HG02884 (cell line): ENCODE measurements around the gene NUPR1.
"Not testable (repeated sequence)": the region's sequence is repeated elsewhere in the genome, so short reads cannot be mapped to it uniquely, and the experiment has no call there.

ENCODE experiments used
- ATAC-seq: cut with Tn5 transposase; IDR thresholded peaks from one replicate; pipeline ENCODE4 v1.9.1; 2021; ENCODE audit warnings: mild to moderate bottlenecking, moderate library complexity; ENCODE audit not compliant: unreplicated experiment

NUPR1 gene

GRCh38 chr16:28527985-28528384 is 10.8 kb downstream of the NUPR1 start:
- no peak for ATAC-seq

GRCh38 chr16:28527100-28527785 is 11.5 kb downstream of the NUPR1 start:
- ATAC-seq: not testable (repeated sequence)

- no peak for ATAC-seq
Measured at GRCh38 chr16:28526201-28527099, 12.3 kb downstream of the NUPR1 start.

- no peak for ATAC-seq
Measured at GRCh38 chr16:28524681-28525171, 14.0 kb downstream of the NUPR1 start.

- no peak for ATAC-seq
Measured at GRCh38 chr16:28522792-28523191, 16.0 kb downstream of the NUPR1 start.

- no peak for ATAC-seq
Measured at GRCh38 chr16:28521436-28521835, 17.3 kb downstream of the NUPR1 start.

- no peak for ATAC-seq
Measured at GRCh38 chr16:28520672-28521071, 18.1 kb downstream of the NUPR1 start.

GRCh38 chr16:28514246-28514645 is 24.5 kb downstream of the NUPR1 start:
- ATAC-seq: no peak

GRCh38 chr16:28513484-28514181 is 25.1 kb downstream of the NUPR1 start:
- no peak for ATAC-seq

GRCh38 chr16:28511801-28512789 is 26.7 kb downstream of the NUPR1 start:
- ATAC-seq: no peak

GRCh38 chr16:28511031-28511430 is 27.7 kb downstream of the NUPR1 start:
- ATAC-seq: no peak

- ATAC-seq: no peak
Measured at GRCh38 chr16:28505489-28506137, 33.2 kb downstream of the NUPR1 start.

- ATAC-seq: no peak
Measured at GRCh38 chr16:28504707-28505404, 33.9 kb downstream of the NUPR1 start.

GRCh38 chr16:28503470-28504259 is 35.1 kb downstream of the NUPR1 start:
- no peak for ATAC-seq

GRCh38 chr16:28502290-28502689 is 36.5 kb downstream of the NUPR1 start:
- ATAC-seq: no peak

- ATAC-seq: no peak
Measured at GRCh38 chr16:28501258-28502232, 37.2 kb downstream of the NUPR1 start.
